Stomach (tissue), 9 donors: Measurements from ENCODE around the gene S100P. TPM values are rescaled to one million over a fixed set of nuclear protein-coding genes. Genes with fewer than 3 reads are reported as not detected.

ENCODE experiments used
- DNase-seq, 2 donors: peaks; one replicate each; pipeline versions ENCODE4 v3.0.0 to v3.0.0-alpha.2; 2013 to 2019
- H3K27ac ChIP-seq, 5 donors: fragments of 200-600 bp in 4 of 5; sonication (generic) in 4 of 5; one replicate each; pipeline ENCODE4 v1.5.1; 2013 to 2019; ENCODE audit warnings: mild to moderate bottlenecking in 1 of 5, moderate library complexity in 1 of 5
- H3K27me3 ChIP-seq, 3 donors: fragments of 200-600 bp; sonication (generic); one replicate each; pipeline ENCODE4 v1.5.1; 2017 to 2019; ENCODE audit warnings: mixed run types in 1 of 3
- H3K36me3 ChIP-seq, 4 donors: fragments of 200-600 bp; sonication (generic); 1 replicate in 3 of 4; 2 replicates in 1 of 4; pipeline ENCODE4 v1.5.1; 2016 to 2019
- H3K4me1 ChIP-seq, 4 donors: fragments of 200-600 bp; sonication (generic); one replicate each; pipeline ENCODE4 v1.5.1; 2016 to 2019
- H3K4me3 ChIP-seq, 4 donors: fragments of 200-600 bp; sonication (generic) in 3 of 4; one replicate each; pipeline ENCODE4 v1.5.1; 2016 to 2019; ENCODE audit warnings: mild to moderate bottlenecking in 1 of 4
- H3K9me3 ChIP-seq, 4 donors: fragments of 200-600 bp; sonication (generic); one replicate each; pipeline ENCODE4 v1.5.1; 2016 to 2019
- CTCF ChIP-seq, 7 experiments: fragments of 450-650 bp in 4 of 7; fragments of 200-600 bp in 3 of 7; sonication (generic) in 3 of 7; IDR thresholded peaks; one replicate each; pipeline ENCODE4 v1.5.1; 2016 to 2019; ENCODE audit warnings: antibody characterized with exemption in 7 of 7, control low read depth in 2 of 7, mild to moderate bottlenecking in 1 of 7
- EP300 ChIP-seq: sonication (generic); formaldehyde crosslinking; IDR thresholded peaks from one replicate; pipeline ENCODE4 v1.6.1; 2017; ENCODE audit warnings: antibody characterized with exemption
- POLR2A ChIP-seq, 4 donors: fragments of 450-650 bp; IDR thresholded peaks; one replicate each; pipeline ENCODE4 v1.6.1; 2016; ENCODE audit warnings: antibody characterized with exemption in 4 of 4, control low read depth in 2 of 4, mild to moderate bottlenecking in 1 of 4, moderate library complexity in 1 of 4
- POLR2AphosphoS5 ChIP-seq, 3 donors: sonication (generic); formaldehyde crosslinking; IDR thresholded peaks; one replicate each; pipeline ENCODE4 v1.6.1; 2016; ENCODE audit warnings: antibody characterized with exemption in 3 of 3
- WGBS, 5 donors: extraction: QIAGEN DNeasy Blood & Tissue Kit in 3 of 5; methylation state at CpG; one replicate each; pipeline versions ENCODE4 v1.1.5 to v1.1.7; 2013 to 2018; 5-methylcytosine and 5-hydroxymethylcytosine counted together
- intact Hi-C: fragments of 100-400 bp; cut with DNase I; formaldehyde crosslinking; loops from one replicate; pipeline ENCODE4 v1.15.1; 2023; ENCODE audit warnings: low total_unique reads
- polyA plus RNA-seq, 3 donors: library from polyadenylated mRNA; stranded (reverse); fragments of 200-250 nt; gene quantifications; one replicate each; pipeline ENCODE4 v1.2.3, GENCODE V29; 2013
- total RNA-seq, 5 donors: library from RNA; depleted of rRNA; stranded (reverse); fragments of >200 nt; gene quantifications; one replicate each; pipeline versions ENCODE4 v1.1.0 to v1.2.3, GENCODE V29; 2014 to 2016
- donor health status: healthy with polysubstance abuse.
- donor health status: Bipolar disorder and iron deficiency.
- donor health status: healthy.

Gene S100P
- total and polyA plus RNA-seq, 8 donors = 3.1 to 2,173 (median 142) TPM; not detected in 1

GRCh38 chr4:6731780-6732179 lies 38.1 kb downstream of the S100P start:
- H3K4me1 ChIP-seq = peaks cover 12 to 24% (median 16%) of the 10 kb centered on the region in 4 donors
- DNase-seq = no peak
- H3K27me3 ChIP-seq = no peaks in the 10 kb centered on the region
- H3K4me3 ChIP-seq = no peak overlapping the region
- no peak for TF ChIP-seq POLR2A (IDR thresholded peaks at IDR 0.05)
- no peak for TF ChIP-seq POLR2AphosphoS5 (IDR thresholded peaks at IDR 0.05)
- TF ChIP-seq CTCF (IDR thresholded peaks at IDR 0.05) = no peak
- no peak for TF ChIP-seq EP300
- H3K36me3 ChIP-seq = no peaks in the 10 kb centered on the region
- no peaks in the 10 kb centered on the region for H3K9me3 ChIP-seq
- intact Hi-C loops = no loop called here
- WGBS, 5 donors = 92 to 99% (median 96%) methylated on average over 6 of the region's 6 CpGs
- peak overlapping the region in 2 of 5 donors; percentile 68 to 70 for H3K27ac ChIP-seq

DNA sequence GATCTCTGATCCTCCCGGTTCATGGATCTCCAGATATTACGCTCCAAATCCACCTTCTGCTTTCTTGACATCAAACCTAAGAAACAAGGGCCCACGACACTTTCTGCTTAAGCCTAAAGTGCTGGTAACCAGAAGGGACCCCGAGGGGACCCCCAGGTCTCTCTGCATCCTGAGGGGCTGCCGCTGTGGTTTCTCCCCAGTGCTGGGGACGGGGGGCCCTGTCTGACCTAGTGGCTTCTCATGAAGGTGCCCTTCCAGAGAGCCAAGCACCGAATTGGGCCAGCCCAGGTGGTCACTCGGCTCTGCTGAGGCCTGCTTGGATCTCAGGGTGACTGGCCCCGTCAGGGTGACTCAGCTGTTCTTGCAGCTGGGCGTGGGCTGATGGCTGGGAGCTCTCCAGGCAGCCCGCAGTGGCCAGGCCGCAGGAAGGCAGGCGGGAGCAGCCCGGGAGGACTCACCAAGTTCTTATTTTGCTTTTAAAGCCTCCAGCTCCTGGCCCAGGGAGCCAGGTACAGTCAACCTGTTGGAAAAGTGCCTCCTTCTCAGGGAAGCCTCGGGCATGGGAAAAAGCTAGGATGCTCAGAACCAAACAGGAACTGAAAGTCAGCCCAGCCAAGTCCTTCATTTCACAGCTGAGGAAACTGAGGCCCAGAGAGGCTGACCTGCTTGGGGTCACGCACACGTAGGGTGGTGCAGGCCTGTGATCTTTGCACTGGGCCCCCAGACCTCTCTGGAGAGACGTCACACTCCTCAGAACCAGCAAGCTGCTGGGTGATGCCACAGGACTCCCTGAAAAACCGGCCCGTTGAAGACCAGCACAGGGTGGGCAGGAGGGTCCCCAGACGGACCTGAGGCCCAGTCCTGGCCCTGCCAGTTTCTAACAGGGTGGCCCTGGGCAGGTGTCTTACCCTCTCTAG lies 39.0 kb downstream of the S100P start:
- Histone ChIP-seq H3K4me1 (peaks cover 12 to 17% (median 13%) of the 10 kb centered on the region in 4 donors), H3K27ac (peak overlapping the region; percentile 5 to 77 (median 70)), H3K4me3 (no peak overlapping the region), H3K27me3 (no peaks in the 10 kb centered on the region), H3K9me3 (no peaks in the 10 kb centered on the region), H3K36me3 (no peaks in the 10 kb centered on the region)
- peak; percentile 83 to 85 for DNase-seq
- intact Hi-C loops = no loop called here
- WGBS, 5 donors = 52 to 68% (median 57%) methylated on average over 17 to 21 of the region's 21 CpGs
- TF ChIP-seq POLR2A (IDR thresholded peaks at IDR 0.05) = peak in 1 of 4 donors; percentile 7
- peak in 2 of 3 donors; percentile 79 to 85 for TF ChIP-seq POLR2AphosphoS5 (IDR thresholded peaks at IDR 0.05)
- TF ChIP-seq EP300 = no peak
- TF ChIP-seq CTCF (IDR thresholded peaks at IDR 0.05) = no peak

DNA sequence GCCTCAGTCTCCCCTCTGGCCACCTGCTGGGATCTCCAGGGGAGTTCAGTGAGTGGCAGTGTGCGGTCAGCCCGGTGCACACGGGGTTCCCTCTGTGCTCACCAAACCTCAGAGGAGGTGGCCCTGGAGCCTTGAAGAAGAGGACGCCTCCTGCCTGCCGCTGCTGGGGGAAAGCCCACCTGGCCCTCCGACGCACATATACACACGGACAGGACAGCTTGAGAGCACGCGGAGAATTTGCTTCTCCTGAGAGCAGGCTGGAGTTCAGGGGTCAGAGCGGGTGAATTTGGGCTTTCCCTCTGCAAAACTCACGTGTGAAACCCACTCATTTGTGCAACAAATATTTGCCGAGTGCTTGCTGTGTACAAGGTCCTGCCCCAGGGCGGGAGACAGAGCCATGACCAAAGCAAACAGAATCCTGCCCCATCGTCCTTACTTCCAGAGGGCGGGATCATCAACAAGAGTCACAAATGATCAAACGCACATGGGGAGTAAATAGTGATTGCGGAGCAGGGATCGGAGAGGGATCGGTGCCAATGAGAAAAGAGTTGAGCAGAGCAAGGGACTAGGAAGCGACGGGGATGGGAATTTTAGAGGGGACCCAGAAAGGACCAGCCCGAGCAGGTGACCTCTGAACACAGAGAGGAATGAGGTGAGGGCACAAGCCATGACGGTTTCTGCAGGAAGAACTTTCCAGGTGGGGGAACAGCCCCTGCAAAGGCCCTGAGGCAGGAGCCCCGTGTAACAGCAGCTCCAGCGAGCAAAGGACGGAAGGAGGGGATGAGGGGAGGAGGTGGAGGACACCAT lies 39.9 kb downstream of the S100P start:
- no peak for DNase-seq
- intact Hi-C loops = no loop called here
- TF ChIP-seq POLR2A (IDR thresholded peaks at IDR 0.05) (no peak), POLR2AphosphoS5 (IDR thresholded peaks at IDR 0.05) (no peak), CTCF (IDR thresholded peaks at IDR 0.05) (no peak), EP300 (no peak)
- H3K4me3 ChIP-seq = no peak overlapping the region
- peaks cover 12 to 17% (median 13%) of the 10 kb centered on the region in 4 donors for H3K4me1 ChIP-seq
- H3K36me3 ChIP-seq = no peaks in the 10 kb centered on the region
- no peaks in the 10 kb centered on the region for H3K9me3 ChIP-seq
- peak overlapping the region; percentile 5 to 77 (median 70) for H3K27ac ChIP-seq
- H3K27me3 ChIP-seq = no peaks in the 10 kb centered on the region
- 79 to 86% (median 81%) methylated on average over 22 to 27 of the region's 27 CpGs for WGBS, 5 donors

GRCh38 chr4:6734165-6734786 lies 40.6 kb downstream of the S100P start:
- intact Hi-C loops = no loop called here
- WGBS, 5 donors = 85 to 89% (median 89%) methylated on average over 16 of the region's 16 CpGs
- Histone ChIP-seq H3K4me3 (no peak overlapping the region), H3K4me1 (peaks cover 12 to 17% (median 13%) of the 10 kb centered on the region in 4 donors), H3K36me3 (no peaks in the 10 kb centered on the region), H3K27ac (peak overlapping the region in 1 of 5 donors; percentile 68), H3K9me3 (no peaks in the 10 kb centered on the region), H3K27me3 (no peaks in the 10 kb centered on the region)
- DNase-seq = no peak
- TF ChIP-seq POLR2AphosphoS5 (IDR thresholded peaks at IDR 0.05) = no peak
- TF ChIP-seq POLR2A (IDR thresholded peaks at IDR 0.05) = no peak
- no peak for TF ChIP-seq CTCF (IDR thresholded peaks at IDR 0.05)
- TF ChIP-seq EP300 = no peak
